HG03066 (cell line): ENCODE results near the gene DMBX1.

Experiments
- ATAC-seq: cut with Tn5 transposase; IDR thresholded peaks from one replicate; pipeline ENCODE4 v1.9.1; 2021; ENCODE audit warnings: low read depth; ENCODE audit not compliant: unreplicated experiment

DMBX1 gene

DNA sequence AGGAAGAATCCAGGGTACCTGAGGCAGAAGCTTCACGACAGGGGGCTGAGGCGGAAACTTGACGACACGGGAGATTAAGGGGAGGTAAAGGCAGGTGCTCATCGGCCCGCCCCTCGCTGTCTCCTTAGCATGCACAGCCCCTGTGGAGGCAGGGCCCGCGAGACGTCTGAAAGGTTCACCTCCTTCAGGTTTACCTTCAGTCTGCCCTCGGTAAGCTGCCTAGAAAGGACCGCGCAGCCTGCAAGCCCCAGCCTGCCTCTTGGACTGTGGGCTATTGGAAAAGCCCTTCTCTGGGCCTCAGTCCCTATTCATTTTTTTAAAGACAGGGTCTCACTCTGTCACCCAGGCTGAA lies 33.3 kb downstream of the DMBX1 start:
- no peak for ATAC-seq

DNA sequence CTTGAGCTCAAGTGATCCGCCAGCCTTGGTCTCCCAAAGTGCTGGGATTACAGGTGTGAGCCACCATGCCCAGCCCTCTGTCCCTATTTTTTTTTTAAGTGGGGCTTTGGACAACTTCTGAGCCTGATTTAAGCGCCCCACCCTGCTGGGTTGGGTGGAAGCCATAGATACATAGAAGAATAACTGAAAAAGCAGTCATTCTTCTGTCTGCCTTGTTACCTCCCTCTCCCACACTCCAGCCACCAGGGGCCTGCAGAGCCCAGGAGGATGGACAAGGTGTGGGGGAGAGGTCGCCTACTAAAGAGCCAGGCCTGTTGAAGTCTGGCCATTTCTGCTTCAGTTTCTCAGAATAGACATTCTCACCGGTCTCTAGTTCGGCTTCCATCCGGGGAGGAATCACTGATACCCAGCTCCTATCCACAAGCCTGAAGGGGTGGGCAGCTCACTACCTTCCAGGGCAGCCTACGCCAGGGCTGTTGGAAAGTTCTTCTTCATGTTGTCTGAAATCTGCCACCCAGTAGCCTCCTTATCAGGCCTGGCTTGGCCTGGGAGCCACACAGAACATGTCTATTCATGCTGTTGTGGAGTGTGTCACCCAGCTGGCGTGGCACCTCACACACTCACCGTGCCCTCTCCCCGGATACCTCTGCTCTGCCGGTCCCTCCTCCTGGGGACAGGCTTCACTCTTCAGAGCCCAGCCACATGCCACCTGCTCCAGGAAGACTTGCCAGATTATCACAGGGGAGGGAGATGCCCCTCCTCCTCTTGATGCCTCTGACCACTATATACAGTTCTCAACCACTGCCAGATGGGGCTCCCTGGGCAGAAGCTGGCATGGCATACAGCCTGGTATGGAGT lies 34.1 kb downstream of the DMBX1 start:
- no peak for ATAC-seq

DNA sequence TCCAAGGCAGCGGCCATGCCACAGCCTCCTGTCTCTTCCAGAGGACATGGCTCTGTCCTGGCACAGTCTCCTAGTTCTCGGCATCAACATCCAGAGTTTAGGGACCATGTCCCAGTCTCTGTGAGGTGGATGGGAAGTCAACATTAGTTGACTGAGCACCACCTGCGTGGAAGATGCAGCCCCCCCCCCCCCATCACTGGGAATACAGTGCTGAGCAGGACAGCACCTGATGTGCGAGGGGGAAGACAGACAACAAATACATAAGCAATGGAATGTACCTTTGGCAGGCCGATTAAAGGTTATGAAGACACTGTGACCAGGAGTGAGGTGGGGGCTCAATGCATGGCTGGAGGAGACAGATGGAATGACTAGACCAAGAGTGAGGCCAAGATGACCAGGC lies 35.2 kb downstream of the DMBX1 start:
- no peak for ATAC-seq

DNA sequence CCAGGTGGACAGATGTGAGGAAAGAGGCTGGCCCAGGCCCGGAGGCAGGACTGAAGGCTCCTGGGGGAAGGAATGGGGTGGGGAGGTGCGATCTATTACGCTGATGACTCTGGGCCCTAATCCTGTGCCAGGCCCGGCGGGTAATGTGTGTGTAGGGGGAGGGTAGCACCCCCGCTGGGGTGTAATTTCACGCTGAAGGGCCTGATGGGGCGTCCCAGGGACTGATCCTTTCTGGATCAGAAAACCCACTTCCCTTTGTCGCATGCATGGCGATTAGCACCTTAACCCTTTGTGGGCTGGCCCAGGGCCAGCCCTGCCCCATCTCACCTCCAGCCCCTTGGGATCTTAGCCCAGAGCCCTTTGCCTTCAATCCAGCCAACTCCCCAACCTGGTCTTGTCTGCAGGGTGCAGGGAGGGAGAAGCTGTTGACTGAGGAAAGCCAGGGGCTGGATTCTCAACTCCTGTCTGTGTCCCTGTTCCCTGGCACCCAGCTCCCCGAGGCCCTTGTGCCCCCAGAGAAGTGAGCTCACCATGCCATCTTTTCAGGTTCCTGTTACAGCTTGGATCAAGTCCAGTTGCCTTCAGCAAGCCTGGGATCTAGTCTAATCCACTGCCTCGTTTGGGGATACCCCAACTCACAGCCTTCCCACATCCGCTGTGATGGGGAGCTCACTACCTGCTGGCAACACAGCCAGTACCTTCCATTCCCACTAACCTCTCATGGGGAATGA lies 35.8 kb downstream of the DMBX1 start:
- ATAC-seq = no peak

DNA sequence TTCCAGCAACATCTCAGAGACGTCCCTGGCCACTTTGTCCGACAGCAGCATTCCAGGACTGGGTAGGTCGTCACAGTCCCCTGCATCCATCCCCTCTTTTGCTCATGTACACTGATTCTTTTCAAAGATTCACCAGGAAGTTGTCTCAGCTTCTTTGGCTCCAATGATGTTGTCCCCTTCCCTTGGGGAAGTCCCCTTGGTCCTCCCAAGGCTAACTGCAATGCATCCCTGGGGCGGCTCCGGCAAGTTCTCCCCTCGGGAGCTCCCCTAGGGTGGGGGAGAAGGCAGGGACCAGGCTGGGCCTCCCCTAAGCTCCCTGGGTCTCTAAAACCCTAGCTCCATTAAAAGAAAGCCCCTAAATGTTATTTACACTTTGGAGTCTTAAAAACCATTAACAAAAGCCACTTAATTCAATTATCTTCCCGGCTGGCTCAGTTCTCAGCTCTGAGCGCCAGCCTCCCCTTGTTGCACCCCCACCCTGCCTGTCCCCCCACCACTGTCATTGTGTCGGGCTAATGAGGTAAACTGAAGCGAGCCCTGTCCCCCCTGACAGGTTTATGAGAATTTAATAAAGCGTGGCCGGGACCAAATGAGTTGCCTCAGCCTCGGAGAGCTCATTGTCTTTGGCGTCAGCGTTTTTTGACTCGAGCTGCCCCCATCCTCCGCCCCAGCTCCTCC lies 36.5 kb downstream of the DMBX1 start:
- ATAC-seq = no peak

DNA sequence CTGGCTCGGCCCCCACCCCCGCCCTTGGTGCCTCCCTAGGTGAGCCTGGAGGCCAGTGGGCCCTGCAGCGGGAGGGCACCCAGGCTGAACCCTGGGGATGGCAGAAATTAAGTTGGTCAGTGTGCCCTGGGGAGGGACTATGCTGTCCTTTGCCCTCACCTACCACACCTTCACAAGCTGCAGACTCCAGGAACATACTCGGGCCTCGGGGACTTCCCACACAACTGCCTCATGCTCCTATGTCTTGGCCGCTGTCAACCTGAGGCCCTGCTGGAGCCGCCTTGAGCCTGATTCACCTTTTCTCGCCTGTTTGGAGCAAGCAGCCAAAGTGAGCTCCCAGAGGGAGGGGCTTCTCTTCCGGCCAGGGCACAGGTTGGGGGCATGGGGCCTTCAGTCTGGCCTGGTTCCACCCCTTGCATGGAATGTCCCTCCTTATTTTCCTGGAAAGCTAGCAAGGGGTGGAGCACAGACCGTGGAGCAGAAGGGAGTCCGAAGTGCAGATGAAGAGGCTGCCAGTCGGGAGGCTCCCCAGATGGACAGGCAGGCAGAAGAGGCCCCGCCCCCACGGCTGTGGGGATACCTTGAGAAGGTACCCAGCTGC lies 37.2 kb downstream of the DMBX1 start:
- no peak for ATAC-seq

DNA sequence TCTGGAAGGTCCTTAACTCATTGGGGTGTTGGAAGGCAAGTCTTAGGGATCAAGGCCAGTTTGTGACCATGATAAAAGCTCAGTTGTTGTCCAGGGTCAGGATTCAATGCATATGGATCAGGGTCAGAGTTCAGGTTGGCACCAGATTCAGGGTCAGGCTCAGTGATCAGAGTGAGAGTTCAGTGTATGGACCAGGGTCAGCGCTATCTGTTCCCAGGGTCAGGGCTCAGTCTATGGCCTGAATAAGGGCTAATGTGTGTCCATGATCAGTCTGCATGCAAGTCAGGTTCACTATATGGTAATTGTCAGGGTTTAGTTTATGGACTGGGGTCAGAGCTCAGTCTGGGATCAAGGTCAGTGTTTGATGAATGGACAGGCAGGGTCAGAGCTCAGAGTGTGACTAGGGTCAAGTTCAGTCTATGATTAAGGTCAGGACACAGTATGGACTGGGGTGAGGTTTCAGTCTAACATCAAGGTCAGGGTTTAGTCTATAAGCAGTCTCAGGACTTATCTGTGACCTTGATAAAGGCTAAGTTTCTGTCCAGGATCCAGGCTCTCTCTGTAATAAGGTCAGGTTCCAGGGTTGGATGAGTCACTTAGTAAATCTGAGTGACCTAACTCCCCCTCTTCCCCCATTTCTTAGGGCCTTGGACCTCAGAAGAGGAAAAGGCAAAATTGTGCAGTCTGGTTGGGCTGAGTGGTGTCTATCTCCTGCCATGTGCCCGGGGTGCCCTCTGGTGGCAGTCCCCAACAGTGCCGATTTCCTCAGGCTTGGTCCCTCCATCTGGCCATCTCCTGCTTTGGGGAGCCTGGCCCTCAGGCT lies 38.0 kb downstream of the DMBX1 start:
- no peak for ATAC-seq

DNA sequence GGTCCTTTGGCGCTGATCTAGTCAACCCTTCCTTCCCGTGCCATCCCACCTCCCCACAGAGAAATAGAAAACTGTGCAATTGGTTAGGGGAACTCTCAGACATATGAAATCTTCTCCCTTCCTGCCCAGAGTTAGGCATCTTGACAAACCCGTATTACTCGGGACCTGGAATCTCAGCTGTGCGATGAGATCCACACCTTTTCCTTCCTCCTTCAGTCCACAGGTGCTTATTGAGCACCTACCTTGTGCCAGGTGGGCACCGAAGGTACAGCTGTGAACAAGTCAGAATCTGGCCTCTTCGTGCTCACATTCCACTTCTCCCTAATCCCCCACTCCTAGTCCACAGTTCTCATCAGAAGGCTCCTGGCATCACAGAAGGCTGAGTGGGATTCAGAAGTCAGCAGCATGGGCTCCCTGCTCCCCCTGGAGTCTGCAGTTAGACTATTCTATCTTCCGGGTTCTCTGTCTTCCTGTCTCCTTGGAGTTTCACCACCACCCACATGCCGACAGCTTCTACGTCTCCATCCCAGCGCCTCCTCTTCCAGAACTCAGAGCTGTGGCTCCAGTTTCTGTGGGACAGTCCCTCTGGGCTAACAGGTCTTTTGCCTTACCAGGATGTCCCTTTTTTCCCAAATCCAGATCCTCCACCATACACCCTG lies 38.8 kb downstream of the DMBX1 start:
- no peak for ATAC-seq

DNA sequence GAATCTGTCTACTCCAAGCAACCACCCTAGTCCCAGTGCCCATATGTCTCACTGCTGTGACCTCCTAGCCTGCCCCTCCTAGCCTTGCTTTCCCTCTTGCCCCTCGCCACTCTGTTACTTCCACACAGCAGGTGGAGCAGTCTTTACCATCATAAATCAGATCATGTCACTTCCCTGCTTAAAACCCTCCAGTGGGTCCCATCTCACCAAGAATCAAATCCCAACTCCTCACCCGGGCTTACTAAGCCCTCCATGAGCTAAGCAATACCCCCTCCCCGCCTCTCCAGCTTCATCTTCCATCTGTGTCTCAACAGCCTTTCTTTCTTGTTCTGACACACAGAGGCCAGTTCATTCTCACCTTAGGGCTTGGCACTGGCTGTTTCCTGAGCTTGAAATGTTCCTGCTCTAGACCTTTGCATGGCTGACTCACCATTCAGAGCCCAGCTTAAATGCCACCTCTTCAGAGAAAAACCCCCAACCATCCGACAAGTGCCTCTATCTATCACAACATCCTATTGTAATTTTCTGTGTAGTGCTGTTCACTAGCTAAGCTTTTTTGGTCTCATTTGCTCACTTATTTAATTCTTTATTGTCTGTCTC lies 39.5 kb downstream of the DMBX1 start:
- no peak for ATAC-seq

DNA sequence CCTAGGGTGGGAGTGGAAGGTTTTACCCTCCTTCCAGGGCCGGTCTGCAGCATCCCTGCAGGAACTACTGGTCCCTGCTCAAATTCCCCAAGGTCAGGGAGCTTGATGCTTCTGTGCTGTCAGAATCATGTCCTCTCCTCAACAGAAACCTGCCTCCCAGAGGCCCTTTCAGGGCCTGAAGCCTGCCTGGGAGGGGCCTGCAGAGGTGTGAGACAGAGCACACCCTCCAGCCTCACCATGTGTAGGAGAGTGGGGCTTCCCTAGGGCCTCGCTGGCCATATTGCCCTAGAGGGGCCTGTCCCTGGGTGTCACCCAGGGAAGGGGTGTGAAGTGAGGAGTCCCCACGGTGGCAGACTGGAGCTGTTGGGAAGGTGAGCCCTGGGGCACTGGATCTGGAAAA lies 40.7 kb downstream of the DMBX1 start:
- ATAC-seq = no peak

DNA sequence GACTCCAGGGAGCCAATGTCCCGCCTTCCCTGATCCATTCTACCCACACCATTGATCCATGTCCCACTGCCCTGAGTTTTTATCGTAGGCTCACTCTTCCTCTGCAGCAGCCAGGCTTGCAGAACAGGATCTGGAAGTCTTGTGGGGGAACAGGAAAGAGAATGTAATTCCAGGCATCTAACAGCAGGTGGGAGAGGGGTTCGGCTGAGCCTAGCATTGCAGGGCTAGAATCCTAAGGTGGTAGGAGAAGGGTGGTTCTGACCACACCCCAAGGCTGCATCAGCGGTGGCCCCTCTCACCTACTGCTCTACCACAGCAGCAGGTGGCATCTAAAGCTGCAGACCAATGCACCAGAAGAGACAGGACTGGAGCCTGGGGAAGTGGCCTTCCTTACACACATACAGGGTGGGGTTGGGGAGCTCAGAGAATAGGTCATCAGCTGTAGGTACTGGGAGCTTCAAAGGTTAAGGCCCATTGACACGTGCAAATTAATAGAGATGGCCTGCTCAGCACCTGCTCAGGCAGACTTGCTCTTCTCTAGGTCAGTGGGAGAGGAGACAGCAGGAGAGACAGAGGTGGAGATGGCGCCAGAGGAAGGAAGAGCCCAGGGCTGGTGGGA lies 41.3 kb downstream of the DMBX1 start:
- ATAC-seq = no peak

DNA sequence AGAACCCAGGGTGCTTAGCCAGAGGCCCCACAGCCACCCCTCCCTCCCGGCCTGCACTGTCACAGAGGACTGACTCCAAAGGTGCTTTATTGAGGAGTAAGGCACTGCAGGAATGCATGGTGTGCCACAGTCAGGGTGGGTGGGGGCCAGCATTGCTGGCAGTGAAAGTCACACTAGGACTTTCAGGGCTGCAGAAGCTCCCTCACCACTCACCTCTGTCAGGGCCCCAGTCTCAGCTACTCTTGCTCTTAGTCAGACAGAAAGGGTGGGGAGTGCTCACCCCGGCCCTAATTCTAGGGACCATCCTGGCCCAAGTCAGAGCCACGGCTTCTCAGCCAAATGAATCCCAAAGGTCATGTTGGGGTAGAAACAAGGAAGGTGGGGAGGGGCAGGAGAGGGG lies 42.5 kb downstream of the DMBX1 start:
- no peak for ATAC-seq

DNA sequence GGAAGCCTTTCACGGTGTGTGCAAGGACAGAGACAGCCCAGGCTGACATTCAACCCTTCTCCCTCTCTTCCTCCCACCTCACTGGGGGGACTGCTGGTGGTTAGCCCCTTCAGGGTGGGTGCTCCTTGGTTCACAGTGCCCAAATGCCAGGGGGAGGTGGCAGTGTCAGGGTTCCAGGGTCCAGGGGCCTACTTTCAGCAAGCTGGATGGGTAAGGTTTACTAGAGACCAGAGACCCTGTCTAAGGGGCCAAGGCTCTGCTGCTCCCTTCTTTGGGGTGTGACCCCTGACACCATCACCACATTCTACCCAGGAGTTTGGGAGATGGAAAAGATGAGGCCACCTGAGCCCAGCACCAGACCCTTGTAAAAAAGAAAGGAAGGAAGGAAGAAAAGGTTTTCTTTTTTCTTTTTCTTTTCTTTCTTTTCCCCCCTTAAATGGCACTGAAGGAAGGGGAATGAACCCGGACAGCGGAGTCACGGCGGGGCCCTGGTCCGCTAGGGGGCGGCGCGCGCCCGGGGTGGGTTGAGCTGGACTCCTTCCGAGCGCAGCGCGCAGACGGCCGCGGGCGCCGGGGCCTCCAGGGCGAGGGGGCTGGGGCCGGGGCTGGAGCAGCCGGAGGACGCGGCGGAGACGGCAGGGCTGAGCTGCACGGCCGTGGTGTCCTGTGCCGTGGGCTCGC lies 43.0 kb downstream of the DMBX1 start:
- ATAC-seq = no peak

DNA sequence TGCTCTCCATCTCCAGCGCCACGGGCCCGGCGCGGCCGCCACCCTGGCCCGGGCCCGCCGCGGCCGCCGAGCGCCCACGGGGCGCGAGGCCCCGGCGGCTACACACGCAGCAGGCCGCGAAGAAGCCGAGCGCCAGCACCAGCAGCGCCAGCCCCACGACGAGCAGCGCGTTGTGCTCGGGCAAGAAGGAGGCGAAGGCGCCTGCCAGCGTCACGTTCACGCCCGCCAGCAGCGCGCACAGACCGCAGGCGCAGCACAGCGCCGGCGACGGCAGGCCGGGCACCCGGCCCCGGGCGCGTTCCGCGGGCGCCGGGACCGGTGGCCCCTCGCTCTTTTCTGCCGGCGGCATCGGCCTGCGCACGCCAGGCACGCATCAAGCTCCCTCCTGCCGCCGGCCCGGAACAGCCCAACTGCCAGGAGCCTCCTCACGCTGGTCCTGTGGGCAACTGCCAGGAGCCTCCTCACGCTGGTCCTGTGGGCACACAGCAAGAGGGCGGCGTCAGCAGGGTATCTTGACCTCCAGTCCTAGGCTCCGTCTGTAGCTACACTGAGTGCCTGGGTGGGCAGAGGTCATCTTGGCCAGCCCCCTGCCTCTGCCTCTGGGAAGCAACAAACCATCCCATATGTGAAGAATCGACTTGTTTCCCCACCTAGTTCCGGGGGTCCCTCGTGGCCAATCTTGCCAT lies 43.7 kb downstream of the DMBX1 start:
- ATAC-seq = no peak

DNA sequence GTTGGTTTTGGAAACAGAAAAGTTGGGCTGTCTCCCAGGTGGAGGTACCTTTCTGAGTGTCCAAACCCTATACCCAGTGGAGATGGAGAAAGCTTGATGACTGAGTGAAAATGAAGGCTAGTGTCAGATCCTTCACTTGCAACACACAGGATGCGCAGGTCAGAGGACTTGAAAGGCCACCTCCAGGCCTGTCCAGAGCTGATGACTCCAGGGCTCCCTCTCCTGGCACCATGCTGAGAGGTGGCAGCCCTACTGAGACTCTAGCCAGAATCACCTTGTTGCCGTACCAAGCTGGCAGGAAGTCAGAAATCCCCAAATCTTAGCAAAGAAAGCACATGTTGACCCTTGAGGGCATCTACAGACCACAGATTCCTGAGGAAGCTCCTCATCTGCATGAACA lies 45.4 kb downstream of the DMBX1 start:
- ATAC-seq = no peak

DNA sequence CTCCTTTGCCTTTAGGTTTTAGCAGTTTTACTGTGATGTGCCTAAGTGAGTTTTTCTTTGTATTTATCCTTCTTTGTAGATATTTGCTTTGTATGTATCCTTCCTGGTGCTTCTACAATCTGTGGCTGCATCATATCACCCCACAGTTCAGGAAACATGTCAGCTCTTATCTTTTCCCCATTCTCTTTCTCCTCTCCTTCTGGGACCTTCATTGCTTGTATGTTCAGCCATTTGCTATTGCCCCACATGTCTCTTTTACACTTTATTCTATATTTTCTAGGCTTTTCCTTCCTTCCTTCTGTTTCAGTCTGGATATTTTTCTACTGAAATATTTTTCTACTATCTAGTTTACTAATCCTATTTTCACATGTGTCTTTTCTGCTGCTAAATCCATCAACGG lies 46.9 kb downstream of the DMBX1 start:
- no peak for ATAC-seq

DNA sequence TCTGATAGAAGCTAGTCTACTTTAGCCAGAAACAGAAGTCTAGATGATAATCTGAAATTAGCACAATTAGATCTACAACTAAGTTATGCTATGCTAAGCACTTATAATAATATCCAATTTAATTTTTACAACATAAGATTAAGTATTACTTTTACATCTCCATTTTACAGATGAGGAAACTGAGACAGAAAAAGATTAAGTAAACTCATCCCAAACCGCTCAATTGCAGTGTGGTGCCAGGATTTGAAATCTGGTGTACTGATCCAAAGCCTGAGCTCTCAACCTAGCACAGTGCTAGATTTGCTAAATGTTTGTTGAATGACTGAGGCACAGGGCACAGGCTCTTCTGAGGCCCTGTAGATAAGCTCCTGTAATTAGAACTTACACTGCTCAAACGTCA lies 48.0 kb downstream of the DMBX1 start:
- no peak for ATAC-seq

DNA sequence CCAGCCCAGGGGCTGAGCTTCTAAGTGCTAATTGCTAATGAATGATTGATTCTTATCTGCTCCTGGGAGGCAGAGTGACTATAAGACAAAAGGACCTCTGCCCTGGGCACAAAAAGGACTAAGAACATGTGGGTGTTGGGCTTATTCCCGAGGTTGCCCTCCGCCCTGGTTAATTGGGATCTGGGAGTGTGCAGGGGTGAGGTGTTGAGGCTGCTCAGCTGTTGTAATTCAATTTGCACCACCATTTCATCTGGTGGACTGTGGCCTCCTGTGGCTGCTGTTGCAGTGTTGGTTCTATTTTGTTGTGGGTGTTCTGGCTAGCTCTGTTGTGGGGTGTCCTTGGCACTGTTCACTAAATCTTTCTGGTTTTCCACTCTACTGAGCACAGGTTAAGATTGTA lies 48.5 kb downstream of the DMBX1 start:
- ATAC-seq = no peak
